Cortex of kidney (tissue), 1 donor: ENCODE data around the gene CALB2.

Experiments used
- DNase-seq: peaks from one replicate; lab custom pipeline; 2025; lab: John Stamatoyannopoulos, UW

Gene CALB2

GRCh38 chr16:71426880-71427615 is 68.5 kb downstream of the CALB2 start:
- DNase-seq: no peak

- DNase-seq: no peak
Measured at GRCh38 chr16:71428385-71428784, 69.9 kb downstream of the CALB2 start.

GRCh38 chr16:71428883-71429282 is 70.4 kb downstream of the CALB2 start:
- DNase-seq: no peak

GRCh38 chr16:71429581-71429980 is 71.1 kb downstream of the CALB2 start:
- no peak for DNase-seq

DNA sequence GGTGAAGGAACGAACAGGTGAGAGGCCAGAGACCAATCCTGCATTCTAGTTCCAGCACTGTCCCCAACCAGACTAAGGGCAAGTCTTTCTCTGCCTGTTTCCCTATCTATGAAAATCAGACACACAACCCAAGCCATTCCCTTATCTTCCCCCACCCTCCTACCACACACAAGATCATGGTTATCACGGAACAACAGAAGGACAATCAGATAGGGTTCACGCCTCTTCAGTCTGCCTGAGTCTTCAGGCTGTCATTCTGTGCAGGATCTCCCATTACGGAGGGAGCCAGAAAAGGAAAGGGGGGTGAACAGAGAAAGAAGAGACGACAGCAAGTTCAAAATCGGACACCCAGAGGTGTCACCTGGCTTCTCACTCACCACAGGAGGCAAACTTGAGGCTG is 72.2 kb downstream of the CALB2 start:
- no peak for DNase-seq

DNA sequence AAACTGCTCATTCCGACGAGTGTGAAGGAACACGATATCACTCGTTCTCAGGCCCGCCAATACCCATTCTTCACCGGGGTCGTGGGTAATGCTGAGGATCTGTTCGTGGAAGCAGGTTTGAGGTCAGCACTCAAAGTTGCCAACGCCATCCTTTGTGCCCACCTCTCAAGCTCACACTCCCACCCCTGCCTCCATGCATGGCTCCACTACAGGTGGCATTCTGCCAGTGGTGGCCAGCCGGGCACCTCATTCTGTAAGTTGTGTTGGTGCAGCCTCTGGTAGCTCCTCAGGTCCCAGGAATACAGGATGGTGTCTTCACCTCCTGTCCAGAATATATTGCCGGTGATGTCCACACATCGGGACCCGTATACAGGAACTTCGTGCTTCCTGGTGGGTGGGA is 72.7 kb downstream of the CALB2 start:
- no peak for DNase-seq

DNA sequence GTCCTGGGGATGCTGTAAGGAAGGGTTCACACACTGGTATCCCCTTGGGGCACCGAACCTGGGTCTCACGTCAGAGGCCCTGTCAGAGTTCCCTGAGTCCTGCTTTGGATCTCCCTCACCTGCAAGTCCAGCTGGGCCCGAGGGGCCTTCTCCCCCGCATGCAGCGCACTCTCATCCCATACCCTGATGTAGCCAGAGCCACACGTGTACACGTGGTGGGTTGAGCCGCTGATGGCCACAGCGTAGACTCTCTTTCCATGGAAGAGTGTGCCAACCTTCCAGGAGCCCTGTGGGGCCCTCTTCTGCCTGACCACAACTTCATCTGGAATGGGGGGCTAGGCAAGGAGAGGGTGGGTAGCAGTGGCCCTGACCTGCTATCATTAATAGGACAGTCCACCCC is 73.5 kb downstream of the CALB2 start:
- DNase-seq: no peak

GRCh38 chr16:71432906-71433305 is 74.4 kb downstream of the CALB2 start:
- DNase-seq: no peak

GRCh38 chr16:71436473-71436872 is 78.0 kb downstream of the CALB2 start:
- DNase-seq: no peak

- no peak for DNase-seq
Measured at GRCh38 chr16:71439523-71439922, 81.0 kb downstream of the CALB2 start.
